Mesothelial cell of epicardium (in vitro differentiated cells): ENCODE results near the gene RASGRF2. TPM values are rescaled to one million over a fixed set of nuclear protein-coding genes. Genes with fewer than 3 reads are reported as not detected.
A peak's percentile ranks its signal among the peaks of the same experiment; 100 is the strongest.

ENCODE experiments used
- DNase-seq, 2 experiments: peaks; one replicate each; pipeline ENCODE4 v3.0.0; 2021; ENCODE audit warnings: low spot score in 2 of 2; ENCODE audit not compliant: unreplicated experiment in 2 of 2
- H3K27ac Mint-ChIP-seq: 2 replicates; pipeline ENCODE4 v1.8.0; 2021; ENCODE audit warnings: mixed read lengths
- H3K27me3 Mint-ChIP-seq: 2 replicates; pipeline ENCODE4 v1.8.0; 2021; ENCODE audit warnings: low read depth, mixed read lengths
- H3K36me3 Mint-ChIP-seq: 2 replicates; pipeline ENCODE4 v1.8.0; 2021; ENCODE audit warnings: mixed read lengths
- H3K4me1 Mint-ChIP-seq: 2 replicates; pipeline ENCODE4 v1.8.0; 2021; ENCODE audit warnings: mixed read lengths
- H3K4me3 Mint-ChIP-seq: 2 replicates; pipeline ENCODE4 v1.8.0; 2021; ENCODE audit warnings: mild to moderate bottlenecking, moderate library complexity, mixed read lengths
- H3K9me3 Mint-ChIP-seq: 2 replicates; pipeline ENCODE4 v1.8.0; 2021; ENCODE audit warnings: mixed read lengths
- CTCF ChIP-seq: fragments of 200-600 bp; sonication (generic); IDR thresholded peaks from one replicate; pipeline ENCODE4 v1.5.0; 2021; ENCODE audit warnings: antibody characterized with exemption; ENCODE audit not compliant: unreplicated experiment
- total RNA-seq: library from RNA; stranded (reverse); gene quantifications from 3 replicates; pipeline ENCODE4 v1.2.1, GENCODE V29; 2021

RASGRF2 gene
- total RNA-seq, 1 donor from 2014 or later = 5.7 TPM

- no peaks in the 10 kb centered on the region for H3K9me3 Mint-ChIP-seq
- peaks cover 12% of the 10 kb centered on the region for H3K4me1 Mint-ChIP-seq
- H3K4me3 Mint-ChIP-seq = no peak overlapping the region
- no peak for DNase-seq
- H3K27ac Mint-ChIP-seq = no peak overlapping the region
- no peaks in the 10 kb centered on the region for H3K27me3 Mint-ChIP-seq
- no peaks in the 10 kb centered on the region for H3K36me3 Mint-ChIP-seq
- TF ChIP-seq CTCF = no peak
Observed at GRCh38 chr5:81226949-81227348, 266.8 kb downstream of the RASGRF2 start.

- Mint-ChIP-seq H3K4me1 (peaks cover 16% of the 10 kb centered on the region), H3K4me3 (no peak overlapping the region), H3K9me3 (no peaks in the 10 kb centered on the region), H3K27me3 (no peaks in the 10 kb centered on the region), H3K27ac (no peak overlapping the region), H3K36me3 (no peaks in the 10 kb centered on the region)
- no peak for TF ChIP-seq CTCF
- DNase-seq = no peak
Observed at GRCh38 chr5:81228084-81228483, 267.9 kb downstream of the RASGRF2 start.

DNA sequence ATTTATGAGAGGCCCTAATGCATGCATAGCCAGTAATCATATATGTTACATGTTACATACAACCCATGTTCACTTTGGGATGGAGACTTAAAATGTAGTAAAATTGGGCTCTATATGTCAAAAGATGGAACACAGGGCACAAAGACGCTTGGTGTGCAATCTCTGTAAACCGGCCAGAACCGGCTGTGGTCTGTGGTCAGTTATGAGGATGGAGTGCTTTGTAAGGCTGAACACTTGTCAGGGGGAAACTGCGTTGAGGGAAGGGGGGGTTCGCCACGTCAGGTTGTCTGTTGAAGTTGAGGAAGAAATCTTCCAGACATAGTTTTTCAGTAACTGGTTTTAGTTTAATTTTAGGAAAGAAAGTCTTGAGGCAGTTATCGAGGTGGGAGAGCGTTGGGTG, 270.3 kb downstream of the RASGRF2 start:
- Mint-ChIP-seq H3K27me3 (no peaks in the 10 kb centered on the region), H3K27ac (no peak overlapping the region), H3K4me1 (peaks cover 32% of the 10 kb centered on the region), H3K9me3 (no peaks in the 10 kb centered on the region), H3K36me3 (no peaks in the 10 kb centered on the region), H3K4me3 (no peak overlapping the region)
- DNase-seq = no peak
- no peak for TF ChIP-seq CTCF

DNA sequence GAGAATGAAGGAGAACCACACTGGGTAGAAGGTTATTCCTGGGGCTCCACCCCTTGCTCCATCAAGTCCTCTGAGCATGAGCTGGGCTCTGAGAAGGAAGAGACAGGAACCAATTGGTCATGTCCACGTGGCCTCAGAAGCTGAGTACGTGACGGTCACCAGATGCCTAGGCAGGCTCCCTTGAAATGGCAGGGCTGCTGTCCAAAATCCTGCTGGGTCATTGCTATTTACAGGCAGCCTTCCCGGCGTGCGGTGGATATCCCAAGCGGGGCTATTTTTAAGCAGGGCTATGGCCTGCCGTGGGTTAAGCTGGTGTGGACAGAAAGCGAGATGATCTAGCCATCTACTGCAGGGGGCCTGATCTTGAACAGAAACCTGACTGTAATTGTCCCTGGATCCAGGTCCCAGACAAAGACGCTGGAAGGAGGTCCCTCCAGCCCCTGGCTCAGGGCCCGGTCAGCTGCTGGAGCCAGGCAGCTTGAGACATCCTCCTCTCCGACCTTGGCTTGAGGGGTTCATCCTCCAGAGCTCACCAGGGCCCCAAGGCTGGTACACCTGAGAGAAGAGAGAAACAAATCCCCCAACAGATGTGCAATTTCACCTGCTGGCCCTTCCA, 272.4 kb downstream of the RASGRF2 start:
- Mint-ChIP-seq H3K27ac (no peak overlapping the region), H3K36me3 (peaks cover 7% of the 10 kb centered on the region), H3K4me3 (peak overlapping the region; percentile 77), H3K4me1 (peaks cover 22% of the 10 kb centered on the region), H3K9me3 (no peaks in the 10 kb centered on the region), H3K27me3 (no peaks in the 10 kb centered on the region)
- TF ChIP-seq CTCF = no peak
- no peak for DNase-seq

GRCh38 chr5:81233080-81233634, 273.0 kb downstream of the RASGRF2 start, which contains the start of gene CKMT2:
CKMT2 (plus strand) TSS chr5:81233322; CDS start chr5:81251133, 17,811 bp downstream.
- Mint-ChIP-seq H3K9me3 (no peaks in the 10 kb centered on the region), H3K4me1 (peaks cover 22% of the 10 kb centered on the region), H3K27ac (peak within 1 kb of the TSS; percentile 80), H3K4me3 (peak within 1 kb of the TSS; percentile 77), H3K27me3 (no peaks in the 10 kb centered on the region), H3K36me3 (peaks cover 7% of the 10 kb centered on the region)
- peak; percentile 56 to 70 for DNase-seq
- no peak for TF ChIP-seq CTCF
